Vagina (tissue), 2 donors: Measurements from ENCODE around the gene UQCRC1. TPM values are rescaled to one million over a fixed set of nuclear protein-coding genes. Genes with fewer than 3 reads are reported as not detected.

ENCODE experiments used
- DNase-seq, 2 donors: peaks; one replicate each; pipeline ENCODE4 v3.0.0-alpha.2; 2017; ENCODE audit errors: extremely low spot score in 2 of 2
- H3K27ac ChIP-seq: fragments of 200-600 bp; sonication (generic); one replicate; pipeline ENCODE4 v1.5.1; 2019
- H3K27me3 ChIP-seq: fragments of 200-600 bp; sonication (generic); one replicate; pipeline ENCODE4 v1.5.1; 2019
- H3K36me3 ChIP-seq, 2 donors: fragments of 200-600 bp; sonication (generic); one replicate each; pipeline ENCODE4 v1.5.1; 2017 to 2019
- H3K4me1 ChIP-seq: fragments of 200-600 bp; sonication (generic); one replicate; pipeline ENCODE4 v1.5.1; 2019
- H3K4me3 ChIP-seq, 2 donors: fragments of 200-600 bp; sonication (generic); 1 replicate in 1 of 2; 2 replicates in 1 of 2; pipeline ENCODE4 v1.5.1; 2016 to 2019
- H3K9me3 ChIP-seq: fragments of 200-600 bp; sonication (generic); one replicate; pipeline ENCODE4 v1.5.1; 2019
- POLR2A ChIP-seq, 2 donors: fragments of 450-650 bp; IDR thresholded peaks; one replicate each; pipeline ENCODE4 v1.6.1; 2017; ENCODE audit warnings: antibody characterized with exemption in 2 of 2, mild to moderate bottlenecking in 2 of 2, moderate library complexity in 2 of 2
- POLR2AphosphoS5 ChIP-seq, 2 donors: sonication (generic); formaldehyde crosslinking; IDR thresholded peaks; one replicate each; pipeline ENCODE4 v1.9.0; 2017; ENCODE audit warnings: antibody characterized with exemption in 2 of 2, mild to moderate bottlenecking in 2 of 2, low read depth in 1 of 2; ENCODE audit not compliant: insufficient read depth in 1 of 2
- intact Hi-C: fragments of 100-400 bp; cut with DNase I; formaldehyde crosslinking; loops from one replicate; pipeline ENCODE4 v1.15.1; 2023
- total RNA-seq: library from RNA; depleted of rRNA; stranded (reverse); fragments of >200 nt; gene quantifications from one replicate; pipeline ENCODE4 v1.2.3, GENCODE V29; 2016
- TF ChIP-seq, protein P1 (sequence below), 3 experiments: fragments of 450-650 bp in 2 of 3; fragments of 200-600 bp in 1 of 3; sonication (generic) in 1 of 3; IDR thresholded peaks; one replicate each; pipeline ENCODE4 v1.5.1; 2017 to 2019; ENCODE audit warnings: antibody characterized with exemption in 3 of 3, mild to moderate bottlenecking in 2 of 3, moderate library complexity in 2 of 3

Gene UQCRC1
- total RNA-seq, 1 donor from 2014 or later: 190 TPM

DNA sequence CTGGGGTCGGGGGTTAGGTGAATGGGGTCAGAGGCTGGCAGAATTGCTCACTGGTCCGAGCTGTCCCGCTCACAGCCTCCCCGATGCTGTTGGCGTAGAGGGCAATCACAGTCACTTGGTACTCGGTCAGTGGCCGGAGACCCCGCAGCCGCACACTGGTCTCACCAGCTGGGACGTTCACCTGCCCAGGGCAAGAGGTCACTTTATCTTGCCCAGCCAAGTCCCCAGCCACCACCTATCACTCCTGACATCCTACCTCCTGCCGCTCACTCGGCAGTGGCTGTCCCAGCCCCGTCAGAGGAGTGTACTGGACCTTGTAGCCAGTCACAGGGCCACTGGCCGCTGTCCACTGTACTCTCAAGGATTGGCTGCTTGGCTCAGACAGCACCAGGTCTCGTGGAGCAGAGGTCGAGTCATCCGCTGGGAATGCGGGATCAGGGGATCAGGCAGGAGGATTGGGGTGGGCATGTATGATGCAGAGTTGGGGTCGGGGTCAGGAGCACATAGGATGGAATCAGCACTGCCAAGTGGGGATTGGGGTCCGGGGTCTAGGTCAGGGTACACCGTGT, 16.8 kb downstream of the UQCRC1 start:
- peaks cover 48% of the 10 kb centered on the region for H3K4me1 ChIP-seq
- no peaks in the 10 kb centered on the region for H3K27me3 ChIP-seq
- no peak overlapping the region for H3K4me3 ChIP-seq
- intact Hi-C loops: no loop called here
- H3K27ac ChIP-seq: no peak overlapping the region
- TF ChIP-seq, protein P1, sequence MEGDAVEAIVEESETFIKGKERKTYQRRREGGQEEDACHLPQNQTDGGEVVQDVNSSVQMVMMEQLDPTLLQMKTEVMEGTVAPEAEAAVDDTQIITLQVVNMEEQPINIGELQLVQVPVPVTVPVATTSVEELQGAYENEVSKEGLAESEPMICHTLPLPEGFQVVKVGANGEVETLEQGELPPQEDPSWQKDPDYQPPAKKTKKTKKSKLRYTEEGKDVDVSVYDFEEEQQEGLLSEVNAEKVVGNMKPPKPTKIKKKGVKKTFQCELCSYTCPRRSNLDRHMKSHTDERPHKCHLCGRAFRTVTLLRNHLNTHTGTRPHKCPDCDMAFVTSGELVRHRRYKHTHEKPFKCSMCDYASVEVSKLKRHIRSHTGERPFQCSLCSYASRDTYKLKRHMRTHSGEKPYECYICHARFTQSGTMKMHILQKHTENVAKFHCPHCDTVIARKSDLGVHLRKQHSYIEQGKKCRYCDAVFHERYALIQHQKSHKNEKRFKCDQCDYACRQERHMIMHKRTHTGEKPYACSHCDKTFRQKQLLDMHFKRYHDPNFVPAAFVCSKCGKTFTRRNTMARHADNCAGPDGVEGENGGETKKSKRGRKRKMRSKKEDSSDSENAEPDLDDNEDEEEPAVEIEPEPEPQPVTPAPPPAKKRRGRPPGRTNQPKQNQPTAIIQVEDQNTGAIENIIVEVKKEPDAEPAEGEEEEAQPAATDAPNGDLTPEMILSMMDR (IDR thresholded peaks at IDR 0.05): no peak
- TF ChIP-seq POLR2A (IDR thresholded peaks at IDR 0.05) (no peak), POLR2AphosphoS5 (IDR thresholded peaks at IDR 0.05; ENCODE audit: insufficient read depth in 1 of 2, low read depth in 1 of 2) (no peak)
- H3K36me3 ChIP-seq: peaks cover 0 to 13% of the 10 kb centered on the region in 2 donors
- H3K9me3 ChIP-seq: no peaks in the 10 kb centered on the region
- no peak for DNase-seq

- Histone ChIP-seq H3K27me3 (no peaks in the 10 kb centered on the region), H3K27ac (no peak overlapping the region), H3K4me1 (peaks cover 42% of the 10 kb centered on the region), H3K36me3 (peaks cover 0 to 15% of the 10 kb centered on the region in 2 donors), H3K9me3 (no peaks in the 10 kb centered on the region), H3K4me3 (no peak overlapping the region)
- intact Hi-C loops: no loop called here
- TF ChIP-seq POLR2AphosphoS5 (IDR thresholded peaks at IDR 0.05; ENCODE audit: insufficient read depth in 1 of 2, low read depth in 1 of 2) (no peak), POLR2A (IDR thresholded peaks at IDR 0.05) (no peak)
- TF ChIP-seq, protein P1 (IDR thresholded peaks at IDR 0.05): no peak
- DNase-seq: no peak
Observed at GRCh38 chr3:48591886-48592518, 17.4 kb downstream of the UQCRC1 start.

- Histone ChIP-seq H3K36me3 (peaks cover 0 to 20% of the 10 kb centered on the region in 2 donors), H3K4me1 (peaks cover 36% of the 10 kb centered on the region), H3K9me3 (no peaks in the 10 kb centered on the region), H3K27me3 (no peaks in the 10 kb centered on the region), H3K4me3 (no peak overlapping the region), H3K27ac (no peak overlapping the region)
- no peak for DNase-seq
- TF ChIP-seq, protein P1 (IDR thresholded peaks at IDR 0.05): no peak
- TF ChIP-seq POLR2AphosphoS5 (IDR thresholded peaks at IDR 0.05; ENCODE audit: insufficient read depth in 1 of 2, low read depth in 1 of 2): no peak
- TF ChIP-seq POLR2A (IDR thresholded peaks at IDR 0.05): no peak
- intact Hi-C loops: no loop called here
Observed at GRCh38 chr3:48591436-48591835, 18.0 kb downstream of the UQCRC1 start.

- H3K36me3 ChIP-seq: peaks cover 0 to 34% of the 10 kb centered on the region in 2 donors
- intact Hi-C loops: no loop called here
- no peak overlapping the region for H3K27ac ChIP-seq
- peaks cover 5% of the 10 kb centered on the region for H3K4me1 ChIP-seq
- no peak overlapping the region for H3K4me3 ChIP-seq
- H3K27me3 ChIP-seq: no peaks in the 10 kb centered on the region
- no peaks in the 10 kb centered on the region for H3K9me3 ChIP-seq
- no peak for DNase-seq
- TF ChIP-seq POLR2A (IDR thresholded peaks at IDR 0.05) (no peak), POLR2AphosphoS5 (IDR thresholded peaks at IDR 0.05; ENCODE audit: insufficient read depth in 1 of 2, low read depth in 1 of 2) (no peak)
- TF ChIP-seq, protein P1 (IDR thresholded peaks at IDR 0.05): no peak
Observed at GRCh38 chr3:48588230-48588629, 21.2 kb downstream of the UQCRC1 start.

- TF ChIP-seq, protein P1 (IDR thresholded peaks at IDR 0.05): no peak
- TF ChIP-seq POLR2AphosphoS5 (IDR thresholded peaks at IDR 0.05; ENCODE audit: insufficient read depth in 1 of 2, low read depth in 1 of 2) (no peak), POLR2A (IDR thresholded peaks at IDR 0.05) (no peak)
- Histone ChIP-seq H3K4me3 (no peak overlapping the region), H3K27me3 (no peaks in the 10 kb centered on the region), H3K9me3 (no peaks in the 10 kb centered on the region), H3K36me3 (peaks cover 0 to 37% of the 10 kb centered on the region in 2 donors), H3K27ac (no peak overlapping the region), H3K4me1 (peaks cover 3% of the 10 kb centered on the region)
- DNase-seq: no peak
- intact Hi-C loops: no loop called here
Observed at GRCh38 chr3:48587686-48588085, 21.8 kb downstream of the UQCRC1 start.
